GM10266 (cell line): ENCODE measurements around the gene RAB10.
A peak's percentile ranks its signal among the peaks of the same experiment; 100 is the strongest.

ENCODE experiments used
- DNase-seq: peaks from one replicate; pipeline ENCODE4 v3.0.0; 2012; ENCODE audit errors: extremely low spot score
- TF ChIP-seq, protein P1 (sequence below): IDR thresholded peaks from 2 replicates; pipeline ENCODE4 v1.5.1; 2012; ENCODE audit warnings: mild to moderate bottlenecking, low read depth; ENCODE audit not compliant: control insufficient read depth, insufficient read depth; ENCODE audit errors: missing control alignments

The RAB10 gene

GRCh38 chr2:26182887-26183630, 149.2 kb downstream of the RAB10 start:
- DNase-seq = no peak
- TF ChIP-seq, protein P1, sequence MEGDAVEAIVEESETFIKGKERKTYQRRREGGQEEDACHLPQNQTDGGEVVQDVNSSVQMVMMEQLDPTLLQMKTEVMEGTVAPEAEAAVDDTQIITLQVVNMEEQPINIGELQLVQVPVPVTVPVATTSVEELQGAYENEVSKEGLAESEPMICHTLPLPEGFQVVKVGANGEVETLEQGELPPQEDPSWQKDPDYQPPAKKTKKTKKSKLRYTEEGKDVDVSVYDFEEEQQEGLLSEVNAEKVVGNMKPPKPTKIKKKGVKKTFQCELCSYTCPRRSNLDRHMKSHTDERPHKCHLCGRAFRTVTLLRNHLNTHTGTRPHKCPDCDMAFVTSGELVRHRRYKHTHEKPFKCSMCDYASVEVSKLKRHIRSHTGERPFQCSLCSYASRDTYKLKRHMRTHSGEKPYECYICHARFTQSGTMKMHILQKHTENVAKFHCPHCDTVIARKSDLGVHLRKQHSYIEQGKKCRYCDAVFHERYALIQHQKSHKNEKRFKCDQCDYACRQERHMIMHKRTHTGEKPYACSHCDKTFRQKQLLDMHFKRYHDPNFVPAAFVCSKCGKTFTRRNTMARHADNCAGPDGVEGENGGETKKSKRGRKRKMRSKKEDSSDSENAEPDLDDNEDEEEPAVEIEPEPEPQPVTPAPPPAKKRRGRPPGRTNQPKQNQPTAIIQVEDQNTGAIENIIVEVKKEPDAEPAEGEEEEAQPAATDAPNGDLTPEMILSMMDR = no peak

DNA sequence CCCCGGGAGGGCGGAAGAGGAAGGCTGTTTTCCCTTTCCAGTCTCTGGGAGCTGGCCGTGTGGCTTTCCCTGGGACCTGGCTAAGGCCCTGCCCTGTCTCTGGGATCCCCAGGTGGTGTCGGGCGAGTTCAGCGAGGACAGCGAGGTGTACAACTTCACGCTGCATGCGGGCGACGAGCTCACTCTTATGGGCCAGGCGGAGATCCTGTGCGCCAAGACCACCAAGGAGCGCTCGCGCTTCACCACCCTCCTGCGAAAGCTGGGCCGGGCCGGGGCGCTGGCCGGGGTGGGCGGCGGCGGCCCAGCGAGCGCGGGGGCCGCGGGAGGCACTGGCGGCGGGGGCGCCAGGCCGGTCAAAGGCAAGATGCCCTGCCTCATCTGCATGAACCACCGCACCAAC, 150.2 kb downstream of the RAB10 start:
- no peak for DNase-seq
- TF ChIP-seq, protein P1 = no peak

DNA sequence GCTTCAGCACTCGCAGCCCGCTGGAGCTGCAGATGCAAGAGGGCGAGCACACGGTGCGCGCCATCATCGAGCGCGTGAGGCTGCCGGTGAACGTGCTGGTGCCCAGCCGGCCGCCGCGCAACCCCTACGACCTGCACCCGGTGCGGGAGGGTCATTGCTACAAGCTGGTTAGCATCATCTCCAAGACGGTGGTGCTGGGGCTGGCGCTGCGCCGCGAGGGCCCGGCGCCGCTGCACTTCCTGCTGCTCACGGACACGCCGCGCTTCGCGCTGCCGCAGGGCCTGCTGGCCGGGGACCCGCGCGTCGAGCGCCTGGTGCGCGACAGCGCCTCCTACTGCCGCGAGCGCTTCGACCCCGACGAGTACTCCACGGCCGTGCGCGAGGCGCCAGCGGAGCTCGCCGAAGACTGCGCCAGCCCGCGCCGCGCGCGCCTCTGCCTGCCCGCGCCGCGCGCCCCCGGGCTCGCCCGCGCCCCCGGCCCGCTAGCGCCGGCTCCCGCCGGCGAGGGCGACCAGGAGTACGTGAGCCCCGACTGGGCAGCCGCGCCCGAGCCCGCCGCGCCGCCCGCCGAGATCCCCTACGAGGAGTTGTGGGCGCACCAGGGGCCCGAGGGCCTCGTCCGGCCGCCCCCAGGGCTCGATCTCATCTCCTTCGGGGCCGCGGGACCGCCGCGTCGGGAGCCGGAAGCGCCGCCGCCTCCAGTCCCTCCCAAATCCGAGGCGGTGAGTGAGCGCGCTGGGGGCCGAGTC, 150.8 kb downstream of the RAB10 start:
- peak; percentile 96 for DNase-seq
- TF ChIP-seq, protein P1 = peak; percentile 86

GRCh38 chr2:26185304-26185928, 151.5 kb downstream of the RAB10 start:
- DNase-seq = no peak

GRCh38 chr2:26185954-26186770, 152.3 kb downstream of the RAB10 start:
- TF ChIP-seq, protein P1 = no peak
- DNase-seq = no peak

More at GRCh38 chr2:26185304-26185928, 151.5 kb downstream of the RAB10 start:
- TF ChIP-seq, protein P1 = no peak
